Measurements from ENCODE around the gene TOP3A.

The TOP3A gene

DNA sequence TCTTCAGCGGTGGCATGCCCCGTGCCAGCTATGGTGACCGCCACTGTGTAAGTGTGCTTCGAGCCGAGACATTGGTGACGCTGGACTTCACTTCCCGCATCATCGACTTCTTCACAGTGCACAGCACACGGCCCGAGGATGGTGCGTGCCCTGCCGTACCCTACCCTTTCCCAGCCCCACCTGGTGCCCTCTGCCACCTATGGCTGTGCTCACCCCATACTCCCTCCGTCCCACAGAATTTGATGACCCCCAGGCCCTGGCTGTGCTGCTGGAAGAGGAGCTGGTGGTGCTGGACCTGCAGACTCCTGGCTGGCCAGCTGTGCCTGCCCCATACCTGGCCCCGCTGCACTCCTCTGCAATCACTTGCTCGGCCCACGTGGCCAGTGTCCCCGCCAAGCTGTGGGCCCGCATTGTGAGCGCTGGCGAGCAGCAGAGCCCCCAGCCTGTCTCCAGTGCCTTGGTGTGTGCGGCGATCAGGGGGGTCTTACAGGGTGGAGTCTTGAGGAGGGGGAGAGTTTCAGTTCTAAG, 79.9 kb downstream of the TOP3A start:
- Histone ChIP-seq H3K4me3 (ENCODE audit: low read depth, low read length) (no peak overlapping the region), H3K9me3 (no peaks in the 10 kb centered on the region), H3K4me1 (no peaks in the 10 kb centered on the region), H3K36me3 (no peaks in the 10 kb centered on the region), H3K27me3 (no peaks in the 10 kb centered on the region)
- TF ChIP-seq, protein P1, sequence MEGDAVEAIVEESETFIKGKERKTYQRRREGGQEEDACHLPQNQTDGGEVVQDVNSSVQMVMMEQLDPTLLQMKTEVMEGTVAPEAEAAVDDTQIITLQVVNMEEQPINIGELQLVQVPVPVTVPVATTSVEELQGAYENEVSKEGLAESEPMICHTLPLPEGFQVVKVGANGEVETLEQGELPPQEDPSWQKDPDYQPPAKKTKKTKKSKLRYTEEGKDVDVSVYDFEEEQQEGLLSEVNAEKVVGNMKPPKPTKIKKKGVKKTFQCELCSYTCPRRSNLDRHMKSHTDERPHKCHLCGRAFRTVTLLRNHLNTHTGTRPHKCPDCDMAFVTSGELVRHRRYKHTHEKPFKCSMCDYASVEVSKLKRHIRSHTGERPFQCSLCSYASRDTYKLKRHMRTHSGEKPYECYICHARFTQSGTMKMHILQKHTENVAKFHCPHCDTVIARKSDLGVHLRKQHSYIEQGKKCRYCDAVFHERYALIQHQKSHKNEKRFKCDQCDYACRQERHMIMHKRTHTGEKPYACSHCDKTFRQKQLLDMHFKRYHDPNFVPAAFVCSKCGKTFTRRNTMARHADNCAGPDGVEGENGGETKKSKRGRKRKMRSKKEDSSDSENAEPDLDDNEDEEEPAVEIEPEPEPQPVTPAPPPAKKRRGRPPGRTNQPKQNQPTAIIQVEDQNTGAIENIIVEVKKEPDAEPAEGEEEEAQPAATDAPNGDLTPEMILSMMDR (IDR thresholded peaks at IDR 0.05; ENCODE audit: low read depth, low read length): no peak
- no peak for DNase-seq

DNA sequence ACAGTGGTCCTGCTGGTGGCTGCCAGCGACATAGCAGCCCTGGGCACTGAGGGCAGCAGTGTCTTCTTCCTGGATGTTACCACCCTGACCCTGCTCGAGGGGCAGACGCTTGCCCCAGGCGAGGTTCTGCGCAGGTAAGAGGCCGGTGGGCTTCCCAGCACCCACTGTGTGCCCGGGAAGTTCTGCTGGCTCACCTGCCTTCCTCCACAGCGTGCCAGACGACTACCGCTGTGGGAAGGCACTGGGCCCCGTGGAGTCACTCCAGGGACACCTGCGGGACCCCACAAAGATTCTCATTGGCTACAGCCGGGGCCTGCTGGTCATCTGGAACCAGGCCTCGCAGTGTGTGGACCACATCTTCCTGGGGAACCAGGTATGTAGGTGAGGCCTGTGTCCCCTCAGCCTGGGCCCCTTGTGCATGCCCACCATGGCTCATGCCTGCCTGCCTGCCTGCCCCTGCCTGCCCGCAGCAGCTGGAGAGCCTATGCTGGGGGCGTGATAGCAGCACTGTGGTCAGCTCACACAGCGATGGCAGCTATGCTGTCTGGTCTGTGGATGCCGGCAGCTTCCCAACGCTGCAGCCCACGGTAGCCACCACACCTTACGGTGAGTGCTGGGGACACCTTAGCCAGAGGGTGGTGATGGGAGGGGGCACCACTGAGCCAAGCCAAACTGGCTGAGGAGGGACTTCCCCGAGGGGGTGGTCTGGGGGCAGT, 80.8 kb downstream of the TOP3A start:
- Histone ChIP-seq H3K4me1 (no peaks in the 10 kb centered on the region), H3K27me3 (no peaks in the 10 kb centered on the region), H3K36me3 (no peaks in the 10 kb centered on the region), H3K9me3 (no peaks in the 10 kb centered on the region), H3K4me3 (ENCODE audit: low read depth, low read length) (no peak overlapping the region)
- TF ChIP-seq, protein P1 (IDR thresholded peaks at IDR 0.05; ENCODE audit: low read depth, low read length): no peak
- no peak for DNase-seq

DNA sequence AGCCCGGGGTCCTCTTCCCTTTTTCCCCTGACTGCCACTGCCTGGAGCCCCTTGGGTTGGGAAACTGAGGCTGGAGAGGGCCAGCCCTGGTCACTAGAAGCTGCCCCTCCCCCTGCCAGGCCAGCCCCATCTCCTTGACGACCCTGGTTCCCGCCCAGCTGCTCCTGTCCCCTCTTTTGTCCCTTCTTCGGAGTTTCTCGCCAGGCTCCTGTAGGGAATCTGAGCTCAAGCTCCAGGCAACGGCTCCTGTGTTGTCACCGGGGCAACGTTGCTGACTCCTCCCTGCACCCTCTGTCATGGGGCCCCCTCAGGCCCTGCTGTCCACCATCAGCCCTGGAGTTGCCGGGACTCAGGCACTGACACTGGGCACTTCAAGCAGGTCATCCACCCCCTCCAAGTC, 83.6 kb downstream of the TOP3A start:
- TF ChIP-seq, protein P1 (IDR thresholded peaks at IDR 0.05; ENCODE audit: low read depth, low read length): no peak
- H3K9me3 ChIP-seq: no peaks in the 10 kb centered on the region
- H3K27me3 ChIP-seq: no peaks in the 10 kb centered on the region
- DNase-seq: no peak
- no peaks in the 10 kb centered on the region for H3K4me1 ChIP-seq
- no peak overlapping the region for H3K4me3 ChIP-seq (ENCODE audit: low read depth, low read length)
- no peaks in the 10 kb centered on the region for H3K36me3 ChIP-seq

DNA sequence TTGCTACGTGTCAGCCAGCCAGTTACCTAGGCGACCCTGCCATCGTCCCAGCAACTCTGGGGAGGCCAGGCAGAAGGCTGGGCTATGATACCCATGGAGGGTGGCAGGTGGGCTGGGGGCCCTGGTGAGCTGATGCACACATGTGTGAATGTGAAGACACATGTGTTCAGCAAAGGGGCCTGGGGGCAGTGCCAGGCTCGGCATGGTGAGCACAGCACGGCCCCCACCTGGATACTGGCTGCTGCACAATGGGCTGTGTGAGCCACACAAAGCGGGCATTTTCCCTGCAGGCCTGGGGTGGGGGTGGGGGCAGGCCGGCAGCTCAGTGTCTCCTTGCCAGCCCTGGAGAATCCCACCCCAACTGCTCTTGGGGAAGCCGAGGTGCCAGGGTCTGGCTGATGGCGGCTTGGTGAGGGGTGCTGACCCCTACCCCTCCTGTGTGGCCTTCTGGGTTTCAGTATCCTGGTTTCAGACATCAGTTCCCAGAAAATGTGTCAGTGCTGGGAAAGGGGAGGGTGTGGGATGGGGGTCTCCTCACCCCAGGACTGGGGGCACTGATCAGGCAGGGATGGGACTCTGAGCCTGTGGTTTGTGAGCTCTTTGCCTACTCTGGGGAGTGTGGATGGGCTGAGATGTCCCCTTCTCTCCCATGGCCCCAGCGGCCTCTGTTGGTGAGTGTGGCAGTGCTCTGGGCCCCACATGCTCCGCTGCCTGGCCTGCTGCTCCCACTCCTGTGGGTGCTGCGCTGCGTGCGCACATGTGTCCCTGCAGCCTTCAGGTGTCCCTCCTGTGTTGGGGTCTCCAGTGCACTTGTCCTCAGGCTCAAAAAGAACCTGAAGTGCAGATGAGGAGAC, 84.3 kb downstream of the TOP3A start:
- TF ChIP-seq, protein P1 (IDR thresholded peaks at IDR 0.05; ENCODE audit: low read depth, low read length): no peak
- no peaks in the 10 kb centered on the region for H3K36me3 ChIP-seq

DNA sequence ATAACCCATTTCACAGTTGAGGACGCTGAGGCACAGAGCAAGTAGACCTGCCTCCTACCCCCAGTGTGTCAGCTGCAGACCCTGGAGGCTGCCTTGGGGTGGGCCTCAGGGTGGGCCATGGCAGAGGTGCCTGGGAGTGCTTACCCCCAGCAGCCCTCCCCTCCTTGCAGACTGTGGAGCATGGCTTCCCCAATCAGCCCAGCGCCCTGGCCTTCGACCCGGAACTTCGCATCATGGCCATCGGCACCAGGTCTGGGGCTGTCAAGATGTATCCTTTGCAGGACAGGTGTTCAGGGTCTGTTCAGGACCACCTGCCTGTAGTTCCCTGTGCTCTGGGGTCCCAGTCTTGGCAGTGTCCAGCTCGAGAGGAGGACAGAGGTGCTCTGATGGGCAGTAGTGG, 85.0 kb downstream of the TOP3A start:
- TF ChIP-seq, protein P1 (IDR thresholded peaks at IDR 0.05; ENCODE audit: low read depth, low read length): no peak
- H3K4me1 ChIP-seq: peaks cover 3% of the 10 kb centered on the region; the same call in 1 of the 2 replicates
- H3K36me3 ChIP-seq: no peaks in the 10 kb centered on the region
- no peaks in the 10 kb centered on the region for H3K27me3 ChIP-seq
- no peak overlapping the region for H3K4me3 ChIP-seq (ENCODE audit: low read depth, low read length)
- DNase-seq: no peak
- H3K9me3 ChIP-seq: no peaks in the 10 kb centered on the region

More for the DNA sequence above, 84.3 kb downstream of the TOP3A start:
- H3K9me3 ChIP-seq: no peaks in the 10 kb centered on the region
- no peak overlapping the region for H3K4me3 ChIP-seq (ENCODE audit: low read depth, low read length)
- H3K4me1 ChIP-seq: no peaks in the 10 kb centered on the region
- DNase-seq: no peak
- H3K27me3 ChIP-seq: no peaks in the 10 kb centered on the region

Measured in BE2C (cell line).